NCI-H446 (cell line): ENCODE measurements around the gene ASTL.
A peak's percentile ranks its signal among the peaks of the same experiment; 100 is the strongest.
"Not testable (repeated sequence)": the region's sequence is repeated elsewhere in the genome, so short reads cannot be mapped to it uniquely, and the experiment has no call there.

Experiments
- DNase-seq, 2 experiments: peaks; one replicate each; lab custom pipeline; 2025; lab: John Stamatoyannopoulos, UW

Gene ASTL

GRCh38 chr2:96138179-96139145, at the start of gene ASTL:
TSS of gene ASTL (minus strand) at chr2:96138502. CDS start at chr2:96138436, 66 bp downstream.
- peak in 1 of 2 experiments; percentile 26 for DNase-seq

DNA sequence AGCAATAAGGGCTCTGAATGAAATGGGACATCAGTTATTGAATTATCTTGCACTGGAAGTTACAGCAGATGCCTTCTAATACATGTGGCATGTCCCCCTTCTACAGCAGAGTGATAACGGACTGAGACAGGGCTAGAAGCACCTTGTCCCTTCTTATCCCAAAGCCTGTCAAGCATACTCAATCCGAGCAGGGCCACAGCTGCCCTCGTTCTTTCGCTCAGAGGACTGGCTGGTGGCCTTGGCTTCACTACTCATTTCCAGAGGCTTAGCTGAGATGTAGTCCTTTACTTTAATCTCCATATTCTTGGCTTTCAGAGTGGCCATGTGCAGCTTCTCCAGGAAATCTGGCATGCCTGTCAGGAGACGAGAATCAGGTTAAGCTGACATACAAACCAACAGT, 48.3 kb upstream of the ASTL start:
- no peak for DNase-seq

DNA sequence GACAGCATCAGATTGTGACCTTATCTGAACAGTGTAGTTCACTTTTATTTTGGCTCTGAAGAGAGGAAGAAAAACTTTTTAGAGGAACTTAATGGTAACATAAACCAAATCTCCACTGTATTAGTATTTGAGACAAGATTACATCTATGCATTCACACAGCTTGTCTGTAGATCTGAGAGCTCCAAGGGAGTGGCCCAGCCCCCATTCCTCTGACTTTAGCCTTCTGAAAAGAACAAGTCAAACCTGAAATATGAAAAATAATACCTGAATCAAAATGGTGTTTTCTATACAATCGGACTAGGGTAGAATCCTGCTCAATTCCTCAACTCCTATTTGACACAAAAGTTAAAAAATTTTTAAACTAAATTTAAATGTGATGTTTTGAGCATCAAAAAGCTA, 47.2 kb upstream of the ASTL start:
- DNase-seq = no peak

GRCh38 chr2:96184989-96185388, 46.7 kb upstream of the ASTL start:
- no peak for DNase-seq

- no peak for DNase-seq
Observed at GRCh38 chr2:96184188-96184587, 45.9 kb upstream of the ASTL start.

GRCh38 chr2:96181529-96181928, 43.2 kb upstream of the ASTL start:
- DNase-seq = no peak

DNA sequence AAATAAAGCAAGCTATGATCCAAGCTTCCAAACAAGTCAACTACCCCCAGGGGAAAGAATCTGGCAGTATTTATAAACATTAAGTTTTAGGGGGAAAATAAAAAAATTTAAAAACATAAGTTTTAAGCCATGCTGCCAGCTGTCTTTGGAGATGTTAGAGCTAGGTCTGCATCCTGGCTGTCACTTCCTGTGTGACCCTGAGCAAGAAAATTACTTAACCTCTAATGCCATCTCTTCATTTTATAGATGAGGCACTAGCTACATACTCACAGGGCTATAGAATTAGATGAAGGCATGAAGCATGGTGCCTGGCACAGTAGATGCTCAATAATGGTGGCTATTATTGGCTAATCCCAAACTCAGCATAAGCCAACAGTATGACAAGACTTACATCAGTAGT, 42.2 kb upstream of the ASTL start:
- no peak for DNase-seq

- DNase-seq = no peak
Observed at GRCh38 chr2:96180002-96180401, 41.7 kb upstream of the ASTL start.

DNA sequence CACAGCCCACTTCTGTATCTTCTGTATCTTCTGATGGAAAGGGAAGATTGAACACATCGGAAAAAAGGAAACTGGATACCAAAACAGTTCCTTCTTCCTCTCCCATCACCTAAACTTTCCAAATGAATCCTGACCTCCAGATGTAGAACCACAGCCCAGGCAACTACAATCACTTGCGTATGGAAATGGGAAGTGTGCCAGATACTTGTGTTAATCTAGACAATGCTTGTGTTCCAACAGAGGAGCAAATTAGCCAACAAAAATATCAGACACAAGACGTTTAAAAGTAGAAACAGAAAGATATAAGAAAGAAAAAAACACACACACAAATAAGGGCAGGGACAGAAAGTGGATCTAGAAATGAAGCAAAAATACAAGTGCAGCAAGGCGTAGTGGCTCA, 38.4 kb upstream of the ASTL start:
- no peak for DNase-seq

GRCh38 chr2:96175951-96176350, 37.6 kb upstream of the ASTL start:
- no peak for DNase-seq

- DNase-seq = peak; percentile 59 to 72
Observed at GRCh38 chr2:96174251-96175144, 36.2 kb upstream of the ASTL start.

GRCh38 chr2:96171831-96172230, 33.5 kb upstream of the ASTL start:
- no peak for DNase-seq

DNA sequence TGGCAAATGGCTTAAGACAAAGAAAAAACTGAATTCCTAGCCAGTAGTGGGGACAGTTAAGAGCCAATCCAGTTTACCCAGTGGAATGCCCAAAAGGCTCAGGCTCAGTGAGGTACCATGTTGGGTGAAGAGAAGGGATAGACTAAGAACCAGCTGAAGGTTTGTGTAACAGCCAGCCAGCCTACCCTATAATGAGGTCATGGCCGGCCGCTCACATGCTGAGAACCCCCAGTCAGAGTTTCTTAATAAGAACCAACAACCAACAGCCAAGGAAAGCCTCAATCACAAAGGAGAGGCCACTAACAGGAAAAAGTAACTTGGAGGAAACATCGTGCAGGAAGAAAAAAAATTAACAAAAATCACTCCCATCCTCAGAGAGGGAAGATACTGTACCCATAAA, 32.3 kb upstream of the ASTL start:
- no peak for DNase-seq

- no peak for DNase-seq
Observed at GRCh38 chr2:96169868-96170507, 31.7 kb upstream of the ASTL start.

DNA sequence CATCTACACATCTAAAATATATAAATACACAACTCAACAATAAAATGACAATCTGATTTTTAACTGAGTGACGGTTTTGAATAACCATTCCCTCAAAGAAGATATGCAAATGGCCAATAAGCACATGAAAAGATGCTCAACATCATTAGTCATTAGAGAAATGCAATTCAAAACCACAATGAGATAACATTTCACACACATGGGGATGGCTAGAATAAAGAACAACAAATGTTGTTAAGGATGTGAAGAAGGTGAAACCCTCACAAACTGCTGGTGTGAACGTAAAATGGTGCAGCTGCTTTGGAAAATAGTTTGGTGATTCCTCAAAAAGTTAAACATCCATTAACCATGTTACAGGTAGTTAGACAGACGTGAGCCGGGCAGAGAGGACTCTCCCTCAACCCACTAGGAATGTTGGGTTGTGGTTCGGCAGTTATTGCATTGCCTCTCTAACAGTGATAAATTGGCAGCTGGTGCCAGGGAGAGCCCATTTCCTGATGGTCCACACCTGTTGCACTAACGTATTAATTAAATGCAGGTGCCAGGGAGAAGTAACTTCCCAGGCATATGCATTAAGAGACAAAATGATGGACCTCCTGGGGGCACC, 29.2 kb upstream of the ASTL start:
- DNase-seq = no peak

GRCh38 chr2:96164459-96165184, 26.3 kb upstream of the ASTL start:
- no peak for DNase-seq

- DNase-seq = no peak
Observed at GRCh38 chr2:96163768-96164429, 25.6 kb upstream of the ASTL start.

GRCh38 chr2:96163415-96163767, 25.1 kb upstream of the ASTL start:
- no peak for DNase-seq

GRCh38 chr2:96161898-96162297, 23.6 kb upstream of the ASTL start:
- DNase-seq = no peak

GRCh38 chr2:96160366-96160765, 22.1 kb upstream of the ASTL start:
- DNase-seq = not testable (repeated sequence)
